Transverse colon (tissue), 4 donors: ENCODE measurements around the gene METTL1.

Experiments
- POLR2A ChIP-seq: fragments of 450-650 bp; IDR thresholded peaks from one replicate; pipeline ENCODE4 v1.6.1; 2016; ENCODE audit warnings: antibody characterized with exemption, mild to moderate bottlenecking, moderate library complexity
- POLR2AphosphoS5 ChIP-seq, 3 donors: sonication (generic); formaldehyde crosslinking; IDR thresholded peaks; one replicate each; pipeline ENCODE4 v1.6.1; 2016; ENCODE audit warnings: antibody characterized with exemption in 3 of 3
- TF ChIP-seq, protein P1 (sequence below), 5 experiments: fragments of 200-600 bp in 3 of 5; fragments of 450-650 bp in 2 of 5; sonication (generic) in 3 of 5; IDR thresholded peaks; 1 replicate in 2 of 5; 2 replicates in 3 of 5; pipeline ENCODE4 v1.5.1; 2016 to 2017; ENCODE audit warnings: antibody characterized with exemption in 5 of 5, inconsistent platforms in 3 of 5, mild to moderate bottlenecking in 2 of 5, moderate library complexity in 1 of 5

DNA sequence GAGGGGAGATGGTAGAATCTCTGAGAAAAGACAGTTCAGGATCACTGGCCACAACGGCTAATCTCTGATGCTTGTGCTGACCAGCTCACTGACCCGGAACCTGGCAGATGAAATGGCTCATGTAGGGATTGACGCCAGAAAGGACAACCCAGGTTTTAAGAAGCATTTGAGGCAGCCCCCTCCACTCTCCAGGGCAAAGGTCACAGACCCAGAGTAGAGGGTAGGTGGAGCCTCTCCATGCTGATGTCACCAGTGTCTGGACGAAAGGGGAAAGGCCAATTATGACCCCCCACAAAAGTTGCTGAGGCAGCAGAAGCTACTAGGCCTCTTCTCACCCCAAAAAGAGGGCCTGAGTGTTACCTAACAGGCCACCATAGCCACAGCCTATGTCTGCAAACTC is 1.2 kb downstream of the METTL1 start:
- TF ChIP-seq, protein P1, sequence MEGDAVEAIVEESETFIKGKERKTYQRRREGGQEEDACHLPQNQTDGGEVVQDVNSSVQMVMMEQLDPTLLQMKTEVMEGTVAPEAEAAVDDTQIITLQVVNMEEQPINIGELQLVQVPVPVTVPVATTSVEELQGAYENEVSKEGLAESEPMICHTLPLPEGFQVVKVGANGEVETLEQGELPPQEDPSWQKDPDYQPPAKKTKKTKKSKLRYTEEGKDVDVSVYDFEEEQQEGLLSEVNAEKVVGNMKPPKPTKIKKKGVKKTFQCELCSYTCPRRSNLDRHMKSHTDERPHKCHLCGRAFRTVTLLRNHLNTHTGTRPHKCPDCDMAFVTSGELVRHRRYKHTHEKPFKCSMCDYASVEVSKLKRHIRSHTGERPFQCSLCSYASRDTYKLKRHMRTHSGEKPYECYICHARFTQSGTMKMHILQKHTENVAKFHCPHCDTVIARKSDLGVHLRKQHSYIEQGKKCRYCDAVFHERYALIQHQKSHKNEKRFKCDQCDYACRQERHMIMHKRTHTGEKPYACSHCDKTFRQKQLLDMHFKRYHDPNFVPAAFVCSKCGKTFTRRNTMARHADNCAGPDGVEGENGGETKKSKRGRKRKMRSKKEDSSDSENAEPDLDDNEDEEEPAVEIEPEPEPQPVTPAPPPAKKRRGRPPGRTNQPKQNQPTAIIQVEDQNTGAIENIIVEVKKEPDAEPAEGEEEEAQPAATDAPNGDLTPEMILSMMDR (IDR thresholded peaks at IDR 0.05): no peak
- TF ChIP-seq POLR2A (no peak), POLR2AphosphoS5 (IDR thresholded peaks at IDR 0.05) (no peak)
